Uterus (tissue), 4 donors: ENCODE measurements around the gene ZNF513. TPM values are rescaled to one million over a fixed set of nuclear protein-coding genes. Genes with fewer than 3 reads are reported as not detected.
A peak's percentile ranks its signal among the peaks of the same experiment; 100 is the strongest.

Experiments used
- DNase-seq, 2 donors: peaks; one replicate each; pipeline ENCODE4 v3.0.0-alpha.2; 2019 to 2020
- H3K27ac ChIP-seq, 2 donors: fragments of 200-600 bp; sonication (generic); 1 replicate in 1 of 2; 2 replicates in 1 of 2; pipeline ENCODE4 v1.5.1; 2016 to 2018
- H3K27me3 ChIP-seq, 2 donors: fragments of 200-600 bp; sonication (generic); one replicate each; pipeline ENCODE4 v1.5.1; 2018 to 2019; ENCODE audit warnings: control low read depth in 1 of 2
- H3K36me3 ChIP-seq, 2 donors: fragments of 200-600 bp; sonication (generic); one replicate each; pipeline ENCODE4 v1.5.1; 2019; ENCODE audit warnings: control low read depth in 1 of 2
- H3K4me1 ChIP-seq, 2 donors: fragments of 200-600 bp; sonication (generic); one replicate each; pipeline ENCODE4 v1.5.1; 2018 to 2019; ENCODE audit warnings: control low read depth in 1 of 2
- H3K4me3 ChIP-seq, 2 donors: fragments of 200-600 bp; sonication (generic); 1 replicate in 1 of 2; 2 replicates in 1 of 2; pipeline ENCODE4 v1.5.1; 2018 to 2019; ENCODE audit warnings: mild to moderate bottlenecking in 1 of 2
- H3K9me3 ChIP-seq, 2 donors: fragments of 200-600 bp; sonication (generic); one replicate each; pipeline ENCODE4 v1.5.1; 2019; ENCODE audit warnings: control low read depth in 1 of 2
- POLR2A ChIP-seq, 2 donors: fragments of 450-650 bp; IDR thresholded peaks; one replicate each; pipeline ENCODE4 v1.6.1; 2016; ENCODE audit warnings: antibody characterized with exemption in 2 of 2, mild to moderate bottlenecking in 1 of 2, moderate library complexity in 1 of 2
- intact Hi-C: fragments of 100-400 bp; cut with DNase I; formaldehyde crosslinking; loops from one replicate; pipeline ENCODE4 v1.15.1; 2023; ENCODE audit warnings: low total_unique reads
- total RNA-seq, 4 donors: library from RNA; depleted of rRNA in 3 of 4; stranded (reverse); fragments of >200 nt in 3 of 4; gene quantifications; one replicate each; pipeline versions ENCODE4 v1.1.0 to v1.2.4, GENCODE V29; 2014 to 2023
- TF ChIP-seq, protein P1 (sequence below), 4 experiments: fragments of 200-600 bp in 2 of 4; fragments of 450-650 bp in 2 of 4; sonication (generic) in 2 of 4; IDR thresholded peaks; one replicate each; pipeline ENCODE4 v1.5.1; 2016 to 2019; ENCODE audit warnings: antibody characterized with exemption in 4 of 4, mild to moderate bottlenecking in 2 of 4, moderate library complexity in 1 of 4
- donor health status: DM: yes; HTN: yes; CAD: no.

ZNF513 gene
- total RNA-seq, 4 donors from 2014 or later, result 0.88 to 16.1 (median 12.0) TPM

DNA sequence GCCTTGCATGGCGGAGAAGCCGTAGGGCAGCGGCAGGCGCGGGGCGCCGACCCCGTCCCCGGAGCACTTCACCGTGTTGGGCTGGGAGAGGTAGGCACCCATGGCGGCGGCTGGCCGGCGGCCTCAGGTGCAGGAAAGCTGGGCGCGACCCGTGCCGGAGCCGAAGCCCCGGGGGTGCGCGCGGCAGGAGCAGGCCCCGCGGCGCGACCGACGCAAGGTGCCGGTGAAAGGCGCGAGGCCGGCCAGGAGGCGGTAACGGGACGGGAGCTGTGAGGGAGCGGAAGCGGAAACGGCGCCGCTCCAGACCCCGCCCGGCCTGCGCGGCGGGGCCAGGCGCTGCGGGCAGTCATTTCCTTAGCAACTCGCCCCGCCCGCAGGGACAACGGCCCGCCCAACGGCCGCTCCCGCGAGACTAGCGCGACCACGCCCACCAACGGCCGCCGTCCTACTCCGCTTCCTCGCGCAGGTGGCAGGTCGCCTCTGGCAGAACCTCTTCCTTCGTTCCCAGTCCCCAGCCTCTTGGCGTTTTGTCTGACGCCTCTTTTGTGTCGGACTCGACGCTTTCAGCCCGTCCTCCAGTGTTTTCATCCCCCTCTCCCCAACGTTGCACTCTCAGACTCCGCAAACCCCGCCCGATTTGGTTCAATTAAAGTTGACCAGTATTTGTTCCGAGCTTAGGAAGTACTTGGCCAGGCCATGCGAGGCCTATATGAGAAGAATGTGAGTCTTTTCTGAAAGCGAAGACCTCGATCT, 29.0 kb upstream of the ZNF513 start, which contains the start of gene PPM1G:
Gene PPM1G, minus strand, starts transcription at position 271 of the 753 bp plus-strand sequence. Its CDS starts 169 bp downstream, at position 102.
- no peaks in the 10 kb centered on the region for H3K9me3 ChIP-seq
- intact Hi-C loops, result no loop called here
- TF ChIP-seq POLR2A (IDR thresholded peaks at IDR 0.05), result peak in 1 of 2 donors; percentile 59
- TF ChIP-seq, protein P1, sequence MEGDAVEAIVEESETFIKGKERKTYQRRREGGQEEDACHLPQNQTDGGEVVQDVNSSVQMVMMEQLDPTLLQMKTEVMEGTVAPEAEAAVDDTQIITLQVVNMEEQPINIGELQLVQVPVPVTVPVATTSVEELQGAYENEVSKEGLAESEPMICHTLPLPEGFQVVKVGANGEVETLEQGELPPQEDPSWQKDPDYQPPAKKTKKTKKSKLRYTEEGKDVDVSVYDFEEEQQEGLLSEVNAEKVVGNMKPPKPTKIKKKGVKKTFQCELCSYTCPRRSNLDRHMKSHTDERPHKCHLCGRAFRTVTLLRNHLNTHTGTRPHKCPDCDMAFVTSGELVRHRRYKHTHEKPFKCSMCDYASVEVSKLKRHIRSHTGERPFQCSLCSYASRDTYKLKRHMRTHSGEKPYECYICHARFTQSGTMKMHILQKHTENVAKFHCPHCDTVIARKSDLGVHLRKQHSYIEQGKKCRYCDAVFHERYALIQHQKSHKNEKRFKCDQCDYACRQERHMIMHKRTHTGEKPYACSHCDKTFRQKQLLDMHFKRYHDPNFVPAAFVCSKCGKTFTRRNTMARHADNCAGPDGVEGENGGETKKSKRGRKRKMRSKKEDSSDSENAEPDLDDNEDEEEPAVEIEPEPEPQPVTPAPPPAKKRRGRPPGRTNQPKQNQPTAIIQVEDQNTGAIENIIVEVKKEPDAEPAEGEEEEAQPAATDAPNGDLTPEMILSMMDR (IDR thresholded peaks at IDR 0.05), result peak in 1 of 4 experiments; percentile 18
- no peaks in the 10 kb centered on the region for H3K27me3 ChIP-seq
- peak within 1 kb of the TSS; percentile 86 to 95 for H3K4me3 ChIP-seq
- DNase-seq, result peak; percentile 91 to 96
- peaks cover 6 to 9% of the 10 kb centered on the region in 2 donors for H3K4me1 ChIP-seq
- no peaks in the 10 kb centered on the region for H3K36me3 ChIP-seq
- H3K27ac ChIP-seq, result peak within 1 kb of the TSS; percentile 77 to 83

DNA sequence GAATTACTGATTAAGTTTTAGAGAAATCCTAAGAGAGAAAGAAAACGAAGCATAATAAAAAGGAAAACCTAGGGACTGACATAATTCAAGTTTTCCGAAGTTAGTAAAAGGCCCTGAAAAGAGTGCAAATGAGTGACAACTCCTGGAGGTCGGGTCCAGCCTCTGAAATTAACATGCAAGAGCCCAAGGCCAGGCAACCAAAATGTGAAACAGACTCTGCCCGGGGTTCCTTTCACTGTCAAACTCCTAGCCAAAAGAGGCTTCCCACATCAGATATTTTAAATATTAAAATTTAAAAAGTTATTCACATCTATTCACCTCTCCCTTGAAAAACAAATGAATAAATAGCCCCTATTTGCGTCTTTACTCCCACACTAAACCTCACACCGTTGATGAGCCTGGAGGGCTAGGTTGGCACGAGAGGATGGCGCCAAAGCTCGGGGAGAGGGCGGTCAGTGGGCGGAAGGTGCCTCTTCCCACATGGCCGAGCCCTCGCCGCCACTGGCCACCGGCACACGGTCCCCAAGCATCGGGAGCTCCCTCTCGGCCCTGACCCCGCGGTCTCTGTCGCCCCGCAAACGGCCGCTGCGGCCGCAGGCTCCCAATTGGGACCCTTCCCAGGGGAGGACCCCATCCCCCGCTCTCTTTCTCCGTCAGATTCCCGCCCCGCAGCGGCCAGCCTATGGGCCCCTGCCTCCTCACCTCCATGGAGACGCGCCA, 28.2 kb upstream of the ZNF513 start:
- no peaks in the 10 kb centered on the region for H3K9me3 ChIP-seq
- H3K4me3 ChIP-seq, result peak overlapping the region; percentile 86 to 95
- no peak for TF ChIP-seq POLR2A (IDR thresholded peaks at IDR 0.05)
- TF ChIP-seq, protein P1 (IDR thresholded peaks at IDR 0.05), result no peak
- H3K36me3 ChIP-seq, result no peaks in the 10 kb centered on the region
- intact Hi-C loops, result no loop called here
- peak overlapping the region; percentile 77 to 83 for H3K27ac ChIP-seq
- no peak for DNase-seq
- H3K4me1 ChIP-seq, result peaks cover 6 to 9% of the 10 kb centered on the region in 2 donors
- no peaks in the 10 kb centered on the region for H3K27me3 ChIP-seq

DNA sequence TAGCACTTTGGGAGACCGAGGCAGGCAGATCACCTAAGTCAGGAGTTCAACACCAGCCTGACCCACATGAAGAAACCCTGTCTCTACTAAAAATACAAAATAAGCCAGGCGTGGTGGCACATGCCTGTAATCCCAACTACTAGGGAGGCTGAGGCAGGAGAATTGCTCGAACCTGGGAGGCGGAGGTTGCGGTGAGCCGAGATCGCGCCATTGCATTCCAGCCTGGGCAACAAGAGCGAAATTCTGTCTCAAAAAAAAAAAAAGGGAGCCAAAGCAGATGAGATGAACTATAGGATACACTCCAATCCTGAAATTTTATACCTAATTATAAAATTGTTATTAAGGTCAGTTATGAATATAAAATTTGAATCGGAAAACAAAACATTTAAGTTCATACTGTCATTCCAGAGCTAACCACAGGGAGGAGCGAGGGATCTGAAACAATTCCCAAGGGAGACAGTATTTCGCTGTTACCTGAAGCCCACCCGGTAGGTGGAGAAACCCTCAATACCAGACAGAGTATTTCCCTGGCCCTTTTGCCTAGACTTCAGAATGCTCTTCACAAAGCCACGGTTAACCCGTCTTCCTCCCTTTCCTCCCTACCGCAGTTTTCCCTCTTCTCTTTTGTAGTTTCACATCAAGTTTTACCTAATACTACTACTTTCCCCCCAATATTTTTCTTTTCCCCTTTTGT, 27.4 kb upstream of the ZNF513 start:
- intact Hi-C loops, result no loop called here
- Histone ChIP-seq H3K36me3 (no peaks in the 10 kb centered on the region), H3K4me1 (peaks cover 6 to 9% of the 10 kb centered on the region in 2 donors), H3K4me3 (peak overlapping the region in 1 of 2 donors; percentile 95), H3K27me3 (no peaks in the 10 kb centered on the region), H3K9me3 (no peaks in the 10 kb centered on the region), H3K27ac (peak overlapping the region in 1 of 2 donors; percentile 77)
- TF ChIP-seq, protein P1 (IDR thresholded peaks at IDR 0.05), result peak; percentile 4 to 32 (median 22)
- no peak for TF ChIP-seq POLR2A (IDR thresholded peaks at IDR 0.05)
- no peak for DNase-seq

DNA sequence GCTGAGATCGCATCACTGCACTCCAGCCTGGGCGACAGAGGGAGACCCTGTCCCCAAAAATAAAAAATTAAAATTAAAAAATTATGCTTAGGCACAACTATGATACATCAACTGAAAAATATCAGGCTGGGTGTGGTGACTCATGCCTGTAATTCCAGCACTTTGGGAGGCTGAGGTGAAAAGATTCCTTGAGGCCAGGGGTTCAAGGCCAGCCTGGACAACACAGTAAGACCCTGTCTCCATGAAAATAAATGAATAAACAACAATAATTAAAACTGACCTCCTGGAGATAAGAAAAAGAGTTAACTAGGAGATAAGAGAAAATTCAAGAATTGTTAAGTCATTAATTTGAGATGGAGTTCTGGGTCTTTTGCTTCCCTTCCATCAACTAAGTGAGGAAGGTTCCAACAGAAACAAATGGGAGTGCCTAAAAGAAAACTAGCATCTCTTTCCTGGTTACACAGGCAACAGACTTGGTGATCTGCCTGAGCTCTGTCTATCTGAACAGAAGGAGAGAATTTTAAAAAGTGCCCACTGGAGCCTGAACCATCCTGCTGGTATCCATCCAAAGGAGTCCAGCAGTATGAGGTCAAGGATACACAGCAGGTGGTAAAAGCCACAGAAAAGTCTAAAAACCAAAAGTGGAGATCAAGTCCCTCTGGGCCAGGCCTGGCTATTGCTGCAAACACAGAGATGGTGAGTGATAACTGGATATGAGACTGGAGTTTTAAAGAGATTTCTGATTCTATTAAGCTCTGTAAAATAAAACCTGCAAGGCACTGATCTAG, 20.0 kb upstream of the ZNF513 start:
- no peak for DNase-seq
- Histone ChIP-seq H3K27ac (no peak overlapping the region), H3K9me3 (no peaks in the 10 kb centered on the region), H3K27me3 (no peaks in the 10 kb centered on the region), H3K4me1 (no peaks in the 10 kb centered on the region), H3K4me3 (no peak overlapping the region), H3K36me3 (no peaks in the 10 kb centered on the region)
- intact Hi-C loops, result no loop called here
- TF ChIP-seq, protein P1 (IDR thresholded peaks at IDR 0.05), result no peak
- no peak for TF ChIP-seq POLR2A (IDR thresholded peaks at IDR 0.05)
